Hematopoietic multipotent progenitor cell treated with erythropoietin and hydrocortisone succinate and interleukin-3 and kit ligand, for 8 days (in vitro differentiated cells): ENCODE data around the gene C19orf81.
A peak's percentile ranks its signal among the peaks of the same experiment; 100 is the strongest.

Experiments
- DNase-seq: peaks from one replicate; pipeline ENCODE4 v3.0.0-alpha.2; 2015

The C19orf81 gene

GRCh38 chr19:50686310-50687032, 37.2 kb downstream of the C19orf81 start:
- DNase-seq = no peak

- DNase-seq = no peak
Measured at GRCh38 chr19:50688766-50689165, 39.5 kb downstream of the C19orf81 start.

GRCh38 chr19:50690439-50690838, 41.2 kb downstream of the C19orf81 start:
- no peak for DNase-seq

GRCh38 chr19:50693064-50693975, 44.1 kb downstream of the C19orf81 start:
- DNase-seq = no peak

- DNase-seq = no peak
Measured at GRCh38 chr19:50694815-50695145, 45.5 kb downstream of the C19orf81 start.

- DNase-seq = no peak
Measured at GRCh38 chr19:50695251-50696093, 46.2 kb downstream of the C19orf81 start.

- no peak for DNase-seq
Measured at GRCh38 chr19:50696094-50696483, 46.8 kb downstream of the C19orf81 start.

GRCh38 chr19:50697414-50698124, 48.3 kb downstream of the C19orf81 start:
- no peak for DNase-seq

GRCh38 chr19:50701367-50701985, 52.2 kb downstream of the C19orf81 start:
- DNase-seq = no peak

- no peak for DNase-seq
Measured at GRCh38 chr19:50702158-50702870, 53.1 kb downstream of the C19orf81 start.

GRCh38 chr19:50702871-50703829, 53.9 kb downstream of the C19orf81 start:
- no peak for DNase-seq

- DNase-seq = peak; percentile 11
Measured at GRCh38 chr19:50703915-50704796, 54.9 kb downstream of the C19orf81 start.

- DNase-seq = peak; percentile 74
Measured at GRCh38 chr19:50705422-50706019, 56.3 kb downstream of the C19orf81 start.

GRCh38 chr19:50706387-50706786, 57.1 kb downstream of the C19orf81 start:
- DNase-seq = no peak

- DNase-seq = no peak
Measured at GRCh38 chr19:50708179-50708879, 59.1 kb downstream of the C19orf81 start.
